Brain microvascular endothelial cell (primary cell): ENCODE data around the gene CAPZA2.

Source experiments
- DNase-seq: peaks from one replicate; pipeline ENCODE4 v3.0.0-alpha.2; 2020
- H3K27ac ChIP-seq: fragments of 250-450 bp; sonication (Bioruptor Pico); 2 replicates; pipeline ENCODE4 v1.5.1; 2020; ENCODE audit warnings: mild to moderate bottlenecking, moderate library complexity
- H3K27me3 ChIP-seq: fragments of 250-450 bp; sonication (Bioruptor Pico); replicated peaks from 2 replicates; pipeline ENCODE4 v1.5.1; 2020; ENCODE audit warnings: mild to moderate bottlenecking
- H3K36me3 ChIP-seq: fragments of 250-450 bp; sonication (Bioruptor Pico); replicated peaks from 2 replicates; pipeline ENCODE4 v1.5.1; 2020; ENCODE audit warnings: mild to moderate bottlenecking
- H3K4me3 ChIP-seq: 2 replicates; pipeline ENCODE4 v1.5.1; 2011; ENCODE audit warnings: low read depth, mild to moderate bottlenecking, control low read depth, low read length, moderate library complexity
- in situ Hi-C: cut with HindIII; loops from 2 replicates; pipeline ENCODE4 v1.10.0; 2017; ENCODE audit warnings: low sequenced_read_pairs, low pct_ligation_motif_present
- TF ChIP-seq, protein P1 (sequence below): IDR thresholded peaks from 2 replicates; pipeline ENCODE4 v1.5.1; 2011; ENCODE audit warnings: low read depth, mild to moderate bottlenecking, moderate library complexity, low read length, control low read depth, inconsistent platforms; ENCODE audit errors: missing control alignments

CAPZA2 gene

DNA sequence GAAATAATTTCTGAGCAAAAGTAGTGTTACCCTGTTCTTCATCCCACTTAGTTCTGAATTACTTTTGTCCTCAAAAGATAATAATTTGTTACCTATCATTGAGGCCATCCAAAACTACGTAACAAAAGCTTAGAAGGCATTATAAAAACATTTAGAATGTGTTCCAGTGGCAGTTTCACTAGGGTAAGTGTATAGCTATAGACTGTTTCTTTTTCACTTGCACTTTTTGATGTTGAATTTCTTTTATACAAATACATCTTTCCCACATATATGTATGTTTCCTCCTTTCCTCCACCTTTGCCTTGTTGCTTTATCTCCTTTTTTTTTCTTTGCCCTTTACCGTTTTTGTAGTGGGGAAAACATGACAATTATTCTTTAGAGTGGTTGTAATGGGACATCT is 33.5 kb downstream of the CAPZA2 start:
- H3K27me3 ChIP-seq: no peaks in the 10 kb centered on the region
- in situ Hi-C loops: no loop called here
- H3K27ac ChIP-seq: no peak overlapping the region
- H3K4me3 ChIP-seq: no peak overlapping the region
- H3K36me3 ChIP-seq: peaks cover 18% of the 10 kb centered on the region
- TF ChIP-seq, protein P1, sequence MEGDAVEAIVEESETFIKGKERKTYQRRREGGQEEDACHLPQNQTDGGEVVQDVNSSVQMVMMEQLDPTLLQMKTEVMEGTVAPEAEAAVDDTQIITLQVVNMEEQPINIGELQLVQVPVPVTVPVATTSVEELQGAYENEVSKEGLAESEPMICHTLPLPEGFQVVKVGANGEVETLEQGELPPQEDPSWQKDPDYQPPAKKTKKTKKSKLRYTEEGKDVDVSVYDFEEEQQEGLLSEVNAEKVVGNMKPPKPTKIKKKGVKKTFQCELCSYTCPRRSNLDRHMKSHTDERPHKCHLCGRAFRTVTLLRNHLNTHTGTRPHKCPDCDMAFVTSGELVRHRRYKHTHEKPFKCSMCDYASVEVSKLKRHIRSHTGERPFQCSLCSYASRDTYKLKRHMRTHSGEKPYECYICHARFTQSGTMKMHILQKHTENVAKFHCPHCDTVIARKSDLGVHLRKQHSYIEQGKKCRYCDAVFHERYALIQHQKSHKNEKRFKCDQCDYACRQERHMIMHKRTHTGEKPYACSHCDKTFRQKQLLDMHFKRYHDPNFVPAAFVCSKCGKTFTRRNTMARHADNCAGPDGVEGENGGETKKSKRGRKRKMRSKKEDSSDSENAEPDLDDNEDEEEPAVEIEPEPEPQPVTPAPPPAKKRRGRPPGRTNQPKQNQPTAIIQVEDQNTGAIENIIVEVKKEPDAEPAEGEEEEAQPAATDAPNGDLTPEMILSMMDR: no peak
- no peak for DNase-seq

DNA sequence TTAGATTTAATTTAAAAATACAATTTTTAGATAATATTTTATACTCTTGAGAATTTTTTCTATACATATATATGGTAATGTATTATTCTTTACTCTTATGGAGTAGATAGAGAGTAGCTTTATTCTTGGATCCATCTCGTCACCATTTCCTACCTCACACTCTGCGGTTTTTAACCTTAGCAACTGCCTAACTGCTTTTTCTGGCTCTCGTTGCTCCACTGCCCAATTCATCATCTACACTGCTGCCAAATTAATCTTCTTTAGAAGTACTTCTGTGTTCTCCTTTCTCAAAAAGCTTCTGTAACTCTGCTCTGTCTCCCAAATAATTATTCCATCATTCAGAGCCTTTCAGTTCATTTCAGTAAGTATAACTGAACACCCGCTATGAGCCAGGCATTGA is 35.3 kb downstream of the CAPZA2 start:
- in situ Hi-C loops: no loop called here
- no peak for DNase-seq

DNA sequence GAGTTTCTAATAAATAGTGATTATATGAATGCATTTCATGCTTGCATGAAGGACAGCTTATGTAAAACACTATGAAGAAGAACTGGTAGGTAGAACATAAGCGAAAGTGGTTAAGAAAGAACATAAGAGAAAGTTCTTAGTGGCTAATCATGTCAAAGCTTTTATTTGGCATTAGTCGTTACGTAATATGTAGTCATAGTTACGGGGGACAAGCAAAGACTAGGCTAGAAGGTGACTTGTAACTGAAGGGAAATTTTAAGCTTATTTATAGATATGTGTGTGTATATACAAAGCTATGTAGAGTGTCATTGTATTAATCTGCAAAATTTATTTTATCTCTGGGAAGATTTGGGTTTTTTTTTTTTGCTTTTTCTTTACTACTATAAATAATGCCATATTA is 36.9 kb downstream of the CAPZA2 start:
- TF ChIP-seq, protein P1: no peak
- H3K27me3 ChIP-seq: no peaks in the 10 kb centered on the region
- in situ Hi-C loops: no loop called here

More for the DNA sequence above, 35.3 kb downstream of the CAPZA2 start:
- peaks cover 17% of the 10 kb centered on the region for H3K36me3 ChIP-seq
- H3K4me3 ChIP-seq: no peak overlapping the region
- TF ChIP-seq, protein P1: no peak
- no peak overlapping the region for H3K27ac ChIP-seq
- no peaks in the 10 kb centered on the region for H3K27me3 ChIP-seq

DNA sequence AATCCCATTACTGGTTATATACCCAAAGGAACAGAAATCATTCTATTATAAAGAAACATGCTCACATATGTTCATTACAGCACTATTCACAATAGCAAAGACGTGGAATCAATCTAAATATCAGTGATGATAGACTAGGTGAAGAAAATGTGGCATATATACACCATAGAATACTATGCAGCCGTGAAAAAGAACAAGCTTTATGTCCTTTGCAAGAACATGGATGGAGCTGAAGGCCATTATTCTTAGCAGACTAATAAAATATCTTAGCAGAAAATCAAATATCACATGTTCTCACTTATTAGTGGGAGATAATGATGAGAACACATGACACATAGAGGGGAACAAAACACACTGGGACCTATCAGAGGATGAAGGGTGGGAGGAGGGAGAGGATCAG is 38.8 kb downstream of the CAPZA2 start:
- H3K36me3 ChIP-seq: peaks cover 14% of the 10 kb centered on the region
- no peak overlapping the region for H3K27ac ChIP-seq
- in situ Hi-C loops: no loop called here
- DNase-seq: no peak
- no peaks in the 10 kb centered on the region for H3K27me3 ChIP-seq
- TF ChIP-seq, protein P1: no peak
- H3K4me3 ChIP-seq: no peak overlapping the region

More for the DNA sequence above, 36.9 kb downstream of the CAPZA2 start:
- Histone ChIP-seq H3K4me3 (no peak overlapping the region), H3K36me3 (peaks cover 13% of the 10 kb centered on the region), H3K27ac (no peak overlapping the region)
- no peak for DNase-seq

DNA sequence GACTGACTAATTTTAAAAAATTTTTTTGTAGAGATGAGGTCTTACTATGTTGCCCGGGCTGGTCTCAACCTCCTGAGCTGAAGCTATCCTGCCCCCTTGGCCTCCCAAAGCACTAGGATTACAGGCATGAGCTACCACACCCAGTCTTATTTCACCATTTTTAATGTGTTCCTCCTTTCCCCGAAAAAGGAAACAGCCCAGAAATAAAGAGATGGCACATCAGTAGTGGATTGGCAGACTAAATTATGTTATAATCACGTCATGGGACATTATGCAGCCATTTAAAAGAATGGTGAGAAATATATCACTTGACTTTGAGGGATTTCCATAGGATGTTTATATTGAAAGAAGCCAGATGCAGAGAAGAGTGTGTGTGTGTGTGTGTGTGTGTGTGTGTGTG is 40.5 kb downstream of the CAPZA2 start:
- in situ Hi-C loops: no loop called here
- TF ChIP-seq, protein P1: no peak
- H3K27me3 ChIP-seq: no peaks in the 10 kb centered on the region
- no peak overlapping the region for H3K27ac ChIP-seq
- H3K36me3 ChIP-seq: peaks cover 17% of the 10 kb centered on the region
- no peak for DNase-seq
- no peak overlapping the region for H3K4me3 ChIP-seq

DNA sequence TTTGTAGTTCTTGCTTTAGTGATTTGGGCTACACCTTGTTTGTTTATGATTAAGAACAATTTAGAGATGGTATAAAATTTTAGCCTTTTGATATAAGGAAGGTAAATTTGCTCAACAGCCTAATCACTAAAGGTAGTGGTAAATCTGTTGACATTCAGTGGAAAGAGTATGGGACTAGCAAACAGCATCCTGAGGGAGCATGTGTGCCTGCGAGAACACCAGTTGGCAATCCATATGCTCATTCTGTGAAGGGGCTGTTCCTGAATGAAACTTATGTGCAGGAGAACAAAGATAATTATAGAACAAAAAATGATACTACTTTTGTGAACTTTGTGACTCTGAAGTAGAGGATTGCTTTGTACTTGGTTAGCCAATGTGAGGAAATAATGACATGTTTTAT is 44.0 kb downstream of the CAPZA2 start:
- TF ChIP-seq, protein P1: no peak
- peaks cover 18% of the 10 kb centered on the region for H3K36me3 ChIP-seq
- DNase-seq: no peak

More for the DNA sequence above, 44.0 kb downstream of the CAPZA2 start:
- Histone ChIP-seq H3K4me3 (no peak overlapping the region), H3K27ac (no peak overlapping the region), H3K27me3 (no peaks in the 10 kb centered on the region)
- in situ Hi-C loops: no loop called here
